Thyroid gland (tissue), 4 donors: ENCODE data around the gene ANKRD55.
A peak's percentile ranks its signal among the peaks of the same experiment; 100 is the strongest.

Experiments used
- POLR2A ChIP-seq, 2 donors: fragments of 450-650 bp; IDR thresholded peaks; one replicate each; pipeline ENCODE4 v1.6.1; 2017; ENCODE audit warnings: antibody characterized with exemption in 2 of 2, mild to moderate bottlenecking in 2 of 2, moderate library complexity in 1 of 2
- TF ChIP-seq, protein P1 (sequence below), 6 experiments: fragments of 200-600 bp in 3 of 6; fragments of 450-650 bp in 3 of 6; sonication (generic) in 3 of 6; IDR thresholded peaks; one replicate each; pipeline ENCODE4 v1.5.1; 2016 to 2019; ENCODE audit warnings: antibody characterized with exemption in 6 of 6, mild to moderate bottlenecking in 2 of 6, inconsistent platforms in 1 of 6, moderate library complexity in 1 of 6

DNA sequence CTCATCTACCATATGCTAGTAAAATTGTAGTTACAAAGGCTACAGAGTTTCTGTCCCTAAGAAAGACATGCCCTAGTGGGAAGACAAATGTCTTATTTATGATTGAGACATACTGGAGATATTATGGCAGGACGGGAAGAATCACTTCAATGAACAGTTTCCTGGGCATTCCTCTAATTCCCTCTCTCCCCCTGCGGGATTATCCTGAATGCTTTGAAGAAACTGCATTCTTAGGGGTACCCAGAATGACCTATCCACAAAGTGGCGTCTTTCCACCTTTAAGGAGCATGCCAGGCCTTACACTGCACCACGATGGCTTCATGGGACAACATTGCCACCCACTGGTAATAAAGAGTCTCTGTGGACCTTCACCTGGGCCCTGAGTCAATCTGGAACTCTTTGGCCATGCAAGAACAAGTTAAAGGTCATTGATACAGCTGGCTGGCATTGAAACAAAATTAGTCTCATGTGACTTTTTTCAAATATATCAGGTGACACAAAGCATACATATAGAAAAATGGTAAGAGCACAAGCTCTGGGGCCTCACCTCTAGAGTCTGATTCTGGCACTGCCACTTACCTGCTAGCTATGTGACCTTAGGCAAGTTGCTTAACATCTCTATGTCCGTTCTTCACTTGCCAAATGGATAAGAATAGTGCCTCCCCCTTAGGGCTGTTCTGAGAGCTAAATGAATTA lies 32.0 kb downstream of the ANKRD55 start:
- no peak for TF ChIP-seq POLR2A (IDR thresholded peaks at IDR 0.05)
- TF ChIP-seq, protein P1, sequence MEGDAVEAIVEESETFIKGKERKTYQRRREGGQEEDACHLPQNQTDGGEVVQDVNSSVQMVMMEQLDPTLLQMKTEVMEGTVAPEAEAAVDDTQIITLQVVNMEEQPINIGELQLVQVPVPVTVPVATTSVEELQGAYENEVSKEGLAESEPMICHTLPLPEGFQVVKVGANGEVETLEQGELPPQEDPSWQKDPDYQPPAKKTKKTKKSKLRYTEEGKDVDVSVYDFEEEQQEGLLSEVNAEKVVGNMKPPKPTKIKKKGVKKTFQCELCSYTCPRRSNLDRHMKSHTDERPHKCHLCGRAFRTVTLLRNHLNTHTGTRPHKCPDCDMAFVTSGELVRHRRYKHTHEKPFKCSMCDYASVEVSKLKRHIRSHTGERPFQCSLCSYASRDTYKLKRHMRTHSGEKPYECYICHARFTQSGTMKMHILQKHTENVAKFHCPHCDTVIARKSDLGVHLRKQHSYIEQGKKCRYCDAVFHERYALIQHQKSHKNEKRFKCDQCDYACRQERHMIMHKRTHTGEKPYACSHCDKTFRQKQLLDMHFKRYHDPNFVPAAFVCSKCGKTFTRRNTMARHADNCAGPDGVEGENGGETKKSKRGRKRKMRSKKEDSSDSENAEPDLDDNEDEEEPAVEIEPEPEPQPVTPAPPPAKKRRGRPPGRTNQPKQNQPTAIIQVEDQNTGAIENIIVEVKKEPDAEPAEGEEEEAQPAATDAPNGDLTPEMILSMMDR (IDR thresholded peaks at IDR 0.05), result peak; percentile 36 to 93 (median 86)
